Cerebellar cortex (tissue), 1 donor: ENCODE measurements around the gene QSER1.
"Not testable (repeated sequence)": the region's sequence is repeated elsewhere in the genome, so short reads cannot be mapped to it uniquely, and the experiment has no call there.

Source experiments
- DNase-seq: peaks from one replicate; pipeline ENCODE4 v3.0.0-alpha.2; 2015; ENCODE audit warnings: low spot score

QSER1 gene

DNA sequence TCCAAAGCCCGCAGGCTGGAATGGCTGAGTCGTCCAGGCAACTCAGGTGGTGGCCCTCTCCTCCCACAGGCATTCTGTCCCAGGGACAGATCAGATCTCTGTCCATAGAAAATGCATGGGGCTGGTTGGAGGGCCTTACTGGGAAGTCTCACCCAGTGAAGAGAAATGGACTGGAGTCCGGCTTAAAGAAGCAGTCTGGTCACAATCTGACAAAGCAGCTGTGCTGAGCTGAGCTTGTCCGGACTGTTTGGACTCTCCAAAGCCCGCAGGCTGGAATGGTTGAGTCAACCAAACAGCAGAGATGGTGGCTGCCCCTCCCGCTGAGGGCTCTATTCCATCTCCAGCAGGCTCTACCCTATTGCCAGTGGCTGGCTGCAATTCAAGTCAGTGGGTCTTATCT lies 108.7 kb downstream of the QSER1 start:
- no peak for DNase-seq

DNA sequence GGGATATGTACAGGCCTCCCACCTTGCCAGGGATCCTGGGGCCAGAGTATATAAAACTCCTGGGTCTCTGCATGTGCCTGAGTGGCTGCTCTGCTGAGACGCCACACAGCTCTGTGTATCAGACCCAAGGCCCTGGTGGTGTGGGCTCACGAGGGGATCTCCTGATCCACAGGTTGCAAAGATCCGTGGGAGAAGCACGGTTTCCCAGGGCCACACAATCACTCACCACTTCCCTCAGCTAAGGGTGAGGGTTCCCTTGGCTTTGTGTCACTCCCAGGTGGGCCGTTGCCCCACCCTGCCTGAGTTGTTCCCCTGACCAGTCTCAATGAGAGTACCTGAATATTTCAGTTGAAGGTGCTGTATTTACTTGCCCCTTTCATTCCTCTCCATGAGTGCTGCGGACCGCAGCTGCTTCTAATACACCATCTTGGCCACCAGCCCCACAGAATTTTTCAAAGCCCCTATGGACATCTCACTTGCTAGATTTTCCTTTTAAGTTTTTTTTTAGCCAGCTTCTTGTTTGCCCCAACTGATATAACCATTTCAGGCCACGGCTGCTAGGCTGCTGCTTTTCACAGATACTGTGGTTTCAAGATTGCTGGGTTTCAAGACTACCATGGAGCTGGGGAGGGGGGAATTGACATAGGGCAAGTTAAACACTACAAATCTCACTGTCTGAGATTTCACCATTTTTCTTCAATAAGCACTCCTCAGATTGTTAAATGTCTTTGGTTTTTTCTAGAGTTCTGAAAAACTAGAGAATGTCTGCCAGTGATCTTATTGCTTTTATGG lies 109.3 kb downstream of the QSER1 start:
- no peak for DNase-seq

DNA sequence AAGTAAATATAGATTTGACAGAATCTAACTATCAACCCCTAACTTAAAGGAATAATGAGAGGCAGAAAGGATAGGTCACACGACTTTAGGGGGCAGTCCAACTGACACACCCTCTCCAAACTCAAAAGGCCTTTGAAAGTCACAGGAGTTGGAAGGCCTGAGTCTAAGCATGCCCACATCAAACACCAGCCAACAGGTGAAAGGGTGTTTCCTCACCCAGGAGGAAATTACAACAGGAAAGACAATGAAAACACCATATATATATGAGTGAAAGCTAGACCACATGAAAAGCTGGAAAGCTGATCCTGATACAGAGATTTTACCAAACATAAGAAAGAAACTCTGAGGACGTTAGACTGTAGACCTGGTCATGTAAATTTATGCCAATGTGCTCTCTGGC lies 112.6 kb downstream of the QSER1 start:
- DNase-seq, result no peak

DNA sequence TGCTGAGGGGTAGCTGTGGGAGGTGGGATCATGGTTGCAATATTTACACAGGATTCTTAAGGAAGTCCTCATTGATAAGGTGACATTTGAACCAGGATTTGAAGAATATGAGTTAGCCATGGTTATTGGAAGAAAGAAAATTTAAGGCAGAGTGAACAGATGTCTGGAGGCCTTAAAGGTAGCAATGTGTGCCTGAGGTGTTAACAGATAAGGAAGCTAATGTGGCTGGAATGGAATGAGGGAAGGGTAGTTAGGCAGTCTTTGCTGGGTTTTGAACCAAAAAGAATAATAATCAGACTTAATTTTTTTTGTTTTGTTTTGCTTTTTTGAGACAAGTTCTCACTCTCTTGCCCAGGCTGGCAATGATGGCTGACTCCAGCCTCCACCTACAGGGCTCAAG lies 113.4 kb downstream of the QSER1 start:
- DNase-seq, result no peak

DNA sequence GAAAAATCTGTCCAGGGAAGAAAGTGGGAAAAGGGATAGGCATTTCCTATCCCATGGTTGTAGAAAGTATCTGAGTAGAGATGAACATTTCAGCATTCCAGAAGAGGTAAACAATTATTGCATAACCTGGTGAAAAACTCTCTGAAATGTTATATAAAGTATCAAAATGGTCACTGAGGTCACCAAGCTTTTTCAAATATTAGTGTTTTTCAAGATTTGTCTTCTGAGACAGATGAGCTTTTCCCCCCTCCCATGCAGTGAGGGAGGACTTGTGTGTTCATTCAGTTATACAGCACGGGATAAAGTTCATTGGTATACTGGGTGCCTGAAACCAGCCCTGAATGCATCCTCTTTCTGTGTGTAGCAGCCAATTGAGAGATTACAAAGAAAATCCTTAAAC lies 121.1 kb downstream of the QSER1 start:
- no peak for DNase-seq

DNA sequence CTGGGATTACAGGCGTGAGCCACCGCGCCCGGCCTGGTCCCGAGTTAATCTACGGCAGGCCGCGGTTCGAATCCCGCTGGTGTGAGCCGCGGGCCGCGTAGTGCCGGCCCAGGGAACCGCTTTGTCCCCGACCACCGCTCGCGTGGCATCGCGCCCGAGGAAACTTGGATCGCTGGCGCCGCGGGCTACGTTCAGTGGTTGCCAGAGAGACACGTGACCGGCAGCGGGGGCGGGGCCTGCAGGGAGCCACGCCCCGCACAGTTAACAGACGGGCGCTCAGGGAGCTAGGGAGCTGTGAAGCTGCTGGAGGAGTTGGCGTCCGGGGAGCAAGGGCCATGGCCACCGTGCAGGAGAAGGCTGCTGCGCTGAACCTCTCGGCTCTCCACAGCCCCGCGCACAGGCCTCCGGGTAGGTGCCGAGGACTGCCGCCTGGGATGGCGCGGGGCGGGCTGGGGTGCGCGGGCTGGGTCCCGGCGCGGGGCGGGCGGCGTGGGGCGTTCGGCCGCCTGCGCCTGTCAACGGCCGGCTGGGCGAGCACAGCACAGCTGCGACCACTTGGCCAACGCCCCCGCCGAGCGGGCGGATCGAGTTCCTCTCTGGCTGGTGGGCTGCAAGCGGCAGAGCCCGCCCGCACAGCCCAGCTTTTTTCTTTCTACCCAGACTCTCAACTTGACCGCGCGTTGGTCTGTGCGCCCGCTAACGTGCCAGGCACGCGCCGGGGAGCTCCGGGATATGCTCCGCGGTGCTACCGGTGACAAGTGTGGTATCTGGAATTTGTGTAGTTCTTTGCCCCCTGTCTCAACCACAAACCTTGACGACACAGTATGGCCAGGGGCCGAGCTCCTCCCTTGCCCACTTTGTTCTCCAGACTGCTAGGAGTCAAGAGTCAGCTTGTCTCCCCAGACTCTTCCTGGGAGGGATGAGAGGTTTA lies 123.3 kb downstream of the QSER1 start, which contains the start of gene DEPDC7:
TSS of gene DEPDC7 (plus strand) at position 258 of the 931 bp plus-strand sequence. CDS start at position 336, 78 bp downstream.
- DNase-seq, result peak; percentile 44

DNA sequence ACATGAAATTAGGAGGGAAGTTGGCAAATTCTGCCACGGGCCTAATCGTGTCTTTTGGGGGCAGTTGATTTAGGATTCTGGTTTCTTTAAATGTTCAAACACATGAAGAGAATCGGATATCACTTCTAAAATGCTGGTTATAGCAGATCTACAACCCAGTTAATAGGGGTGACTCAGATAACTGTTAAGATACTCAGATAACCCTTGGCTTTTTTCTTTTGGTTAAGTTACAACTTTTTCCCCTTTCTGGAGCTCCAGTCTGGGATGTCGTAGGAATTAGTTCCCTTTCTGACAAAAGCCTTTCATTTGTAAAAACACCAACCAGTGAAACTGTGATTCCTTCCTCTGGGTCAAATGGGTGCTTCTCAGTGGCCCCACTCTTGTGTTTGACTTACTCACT lies 124.0 kb downstream of the QSER1 start:
- DNase-seq, result no peak

DNA sequence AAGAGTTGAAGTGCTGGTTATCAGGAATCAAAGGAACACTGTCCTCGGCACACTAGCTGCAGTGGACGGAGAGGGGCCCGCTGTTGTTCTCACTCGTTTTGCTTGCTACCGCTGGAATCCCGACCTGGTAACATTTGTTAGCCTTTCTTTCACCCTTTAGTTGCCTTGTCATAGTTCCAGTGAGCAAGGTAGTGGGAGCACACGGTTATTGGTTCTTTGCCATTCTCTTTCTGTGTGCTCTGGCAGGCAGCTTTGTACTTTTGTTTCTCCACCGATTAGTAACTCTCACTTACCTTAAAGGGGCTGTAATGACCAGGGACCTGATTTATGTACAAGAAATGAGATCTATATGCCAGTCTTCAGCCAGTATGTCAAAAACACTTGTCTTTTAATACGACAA lies 124.9 kb downstream of the QSER1 start:
- no peak for DNase-seq

DNA sequence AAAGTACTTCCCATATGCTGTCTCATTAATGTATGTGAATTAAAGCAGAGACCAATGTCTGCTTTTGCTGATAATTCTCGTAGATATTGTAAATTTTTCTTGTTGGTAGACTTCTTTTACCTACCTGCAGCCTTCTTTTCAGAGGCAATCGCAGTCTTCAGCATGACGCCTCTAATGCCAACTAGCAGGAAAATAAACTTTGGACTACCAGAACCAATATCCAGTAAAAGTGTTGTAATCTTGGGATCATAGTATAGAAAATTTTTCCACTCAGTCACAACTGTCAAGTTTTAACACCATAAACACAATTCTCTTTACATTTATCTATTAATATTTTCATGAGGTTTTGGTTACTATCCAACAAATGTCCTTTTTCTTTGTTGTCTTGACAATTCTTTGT lies 125.4 kb downstream of the QSER1 start:
- no peak for DNase-seq

DNA sequence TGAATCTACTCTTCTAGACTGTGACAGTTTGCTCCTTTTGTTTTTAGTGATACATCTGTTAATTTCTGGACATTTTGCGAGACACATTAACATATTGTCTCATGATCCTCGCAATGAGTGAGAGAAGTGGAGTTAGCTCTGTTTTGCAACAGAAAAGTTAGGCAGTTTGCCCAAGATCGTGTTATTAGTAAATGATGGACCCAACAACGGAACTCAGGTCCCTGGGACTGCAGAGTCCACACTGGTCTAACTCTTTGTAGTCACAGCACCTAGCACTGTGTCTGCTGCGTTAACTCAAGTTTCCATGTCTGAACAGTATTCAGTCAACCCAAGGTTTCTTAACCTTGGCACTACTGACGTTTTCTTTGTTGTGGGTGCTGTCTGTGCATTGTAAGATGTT lies 126.2 kb downstream of the QSER1 start:
- no peak for DNase-seq

DNA sequence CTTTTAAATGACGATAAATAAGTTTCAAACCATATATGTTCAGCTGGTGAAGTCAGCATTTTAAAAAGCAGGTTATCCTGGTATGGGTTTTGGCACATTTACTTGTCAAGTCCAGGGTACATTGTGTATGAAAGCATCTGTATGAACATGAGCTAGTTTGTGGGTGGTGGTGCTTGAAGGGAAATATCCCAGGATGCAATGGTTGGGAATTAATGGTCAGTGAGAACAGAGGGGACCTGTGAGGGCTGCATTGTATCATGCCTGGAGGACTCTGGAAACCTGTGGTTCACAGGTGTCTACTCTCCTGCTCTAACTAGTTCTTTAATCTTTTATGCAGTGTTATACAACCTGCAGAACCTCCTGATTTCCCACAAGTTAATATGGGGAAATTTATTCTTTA lies 128.9 kb downstream of the QSER1 start:
- DNase-seq, result no peak

DNA sequence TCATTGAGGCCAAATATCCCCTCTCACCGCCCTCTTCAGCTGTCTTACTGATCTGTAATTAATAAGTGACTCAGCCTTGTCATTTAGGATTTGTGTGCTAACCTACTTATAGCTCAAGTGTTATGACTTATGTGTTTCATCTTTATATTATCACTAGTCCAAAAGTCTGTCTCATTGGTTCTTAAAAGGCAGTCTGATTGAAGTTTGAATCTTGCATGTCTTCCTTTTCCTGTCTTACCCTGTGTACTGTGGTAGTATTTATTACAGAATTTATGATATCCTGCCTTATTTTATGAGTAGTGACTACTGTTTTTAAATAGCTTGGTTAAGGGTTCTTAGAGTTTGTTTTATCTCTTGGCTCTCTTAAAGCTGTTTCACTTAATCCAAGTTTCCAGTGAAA lies 129.3 kb downstream of the QSER1 start:
- no peak for DNase-seq

DNA sequence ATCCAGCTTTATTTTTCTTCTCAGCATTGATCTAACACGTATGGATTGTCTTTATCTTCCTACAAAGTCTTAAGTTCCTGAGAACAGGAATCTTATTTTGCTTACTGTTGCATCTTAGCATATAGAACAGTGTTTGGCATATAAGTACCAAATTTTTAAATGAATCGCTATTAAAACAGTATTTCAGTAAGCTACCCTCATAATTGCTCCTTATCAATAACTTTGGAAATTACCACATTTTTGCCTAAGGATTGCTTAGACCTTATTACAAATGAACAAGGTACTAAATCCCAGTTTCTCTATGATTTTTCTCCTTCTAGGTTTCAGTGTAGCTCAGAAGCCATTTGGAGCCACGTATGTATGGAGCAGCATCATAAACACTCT lies 132.7 kb downstream of the QSER1 start:
- no peak for DNase-seq

DNA sequence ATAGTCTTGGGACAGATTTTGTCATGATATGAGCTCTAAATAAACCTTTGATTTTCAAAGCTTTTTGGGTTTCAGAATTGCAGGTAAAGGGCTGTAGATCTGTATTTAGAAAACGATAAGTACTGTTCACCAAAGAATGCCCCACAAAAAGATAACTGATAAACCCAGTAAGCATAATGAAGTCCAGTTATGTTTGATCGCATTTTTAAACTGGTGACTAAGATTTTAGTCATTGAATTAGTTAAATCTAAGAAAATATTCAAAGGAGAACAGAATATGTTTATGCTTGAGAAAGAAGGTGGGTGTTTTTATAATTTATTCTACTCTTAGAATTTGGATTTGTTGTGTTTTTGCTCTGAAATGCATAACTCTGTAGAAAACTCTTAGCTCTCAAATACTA lies 134.6 kb downstream of the QSER1 start:
- no peak for DNase-seq

DNA sequence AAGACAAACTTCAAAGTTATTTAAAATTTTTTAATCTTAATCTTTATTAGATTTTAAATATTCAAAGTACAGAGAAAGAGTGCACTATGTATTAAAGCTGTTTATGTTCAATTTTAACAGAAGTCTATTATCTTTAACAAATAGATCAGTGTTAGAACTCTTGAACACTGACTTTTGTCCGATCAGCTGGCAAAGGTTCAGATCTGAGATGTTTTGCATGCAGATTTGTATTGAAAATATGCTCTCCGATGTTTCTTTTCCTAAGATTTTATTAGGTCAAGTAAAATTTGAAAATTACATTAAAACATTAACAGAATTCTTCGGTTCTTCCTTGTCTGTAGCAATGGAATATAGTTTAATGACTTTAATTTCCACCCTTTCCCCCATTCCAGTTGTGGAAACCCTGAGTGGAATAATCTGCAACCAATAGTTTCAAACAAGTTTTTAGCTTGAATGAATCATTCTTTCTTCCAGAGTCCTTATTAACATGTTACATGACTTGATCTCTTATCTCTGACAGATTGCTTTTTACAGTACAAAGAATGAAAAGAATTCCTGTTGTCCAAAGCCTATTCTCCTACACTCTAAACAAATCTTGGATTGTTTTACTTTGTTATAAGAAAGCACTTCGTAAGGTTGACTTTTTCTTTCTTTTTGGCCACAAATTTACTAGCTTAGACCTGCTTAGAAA lies 135.4 kb downstream of the QSER1 start:
- no peak for DNase-seq

DNA sequence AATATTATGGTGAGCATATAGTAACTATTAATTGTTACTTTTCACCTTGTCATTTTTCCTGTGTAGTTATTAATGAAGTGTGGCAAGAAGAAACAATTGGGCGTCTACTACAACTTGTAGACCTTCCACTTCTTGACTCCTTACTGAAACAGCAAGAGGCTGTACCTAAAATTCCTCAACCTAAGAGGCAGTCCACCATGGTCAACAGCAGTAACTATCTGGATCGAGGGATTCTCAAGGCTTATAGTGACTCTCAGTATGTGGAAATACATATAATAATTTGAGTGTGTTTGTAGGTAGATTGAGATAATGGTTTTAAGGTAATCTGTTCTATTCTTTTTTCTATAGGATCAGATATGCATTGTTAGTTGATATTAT lies 135.9 kb downstream of the QSER1 start:
- DNase-seq, result no peak

DNA sequence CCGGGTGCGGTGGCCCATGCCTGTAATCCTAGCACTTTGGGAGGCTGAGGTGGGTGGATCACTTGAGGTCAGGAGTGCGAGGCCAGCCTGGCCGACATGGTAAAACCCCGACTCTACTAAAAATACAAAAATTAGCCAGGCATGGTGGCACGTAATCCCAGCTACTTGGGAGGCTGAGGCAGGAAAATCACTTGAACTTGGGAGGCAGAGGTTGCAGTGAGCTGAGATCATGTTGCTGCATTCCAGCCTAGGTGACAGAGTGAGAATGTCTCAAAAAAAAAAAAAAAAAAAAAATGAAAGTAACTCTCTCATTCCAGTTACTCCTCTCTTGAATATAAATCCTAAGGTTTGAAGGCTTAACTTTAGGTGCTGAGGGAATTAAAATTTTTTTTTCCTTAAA lies 136.6 kb downstream of the QSER1 start:
- DNase-seq, result not testable (repeated sequence)
